H1 (cell line): ENCODE results near the gene FOXO4. TPM values are rescaled to one million over a fixed set of nuclear protein-coding genes. Genes with fewer than 3 reads are reported as not detected.
A peak's percentile ranks its signal among the peaks of the same experiment; 100 is the strongest.

Source experiments
- ASH2L ChIP-seq: fragments of 200-600, 300-600 bp; sonication (generic); IDR thresholded peaks from one replicate; pipeline ENCODE4 v1.7.1; 2017; ENCODE audit warnings: low read length
- ATF3 ChIP-seq: IDR thresholded peaks from 2 replicates; pipeline ENCODE4 v1.6.1; 2011; ENCODE audit warnings: low read depth, mild to moderate bottlenecking, low read length; ENCODE audit not compliant: insufficient read depth
- BACH1 ChIP-seq: IDR thresholded peaks from 2 replicates; pipeline ENCODE4 v1.6.1; 2012; ENCODE audit warnings: low read length, improper control_type of control experiment
- BRCA1 ChIP-seq: IDR thresholded peaks from 2 replicates; pipeline ENCODE4 v1.6.1; 2012; ENCODE audit warnings: low read depth, low read length, improper control_type of control experiment
- CBX5 ChIP-seq: fragments of 300-800, 300-1000 bp; sonication (generic); IDR thresholded peaks from 2 replicates; pipeline ENCODE4 v1.7.1; 2016; ENCODE audit warnings: antibody characterized with exemption, low read length, low read depth
- CREB1 ChIP-seq: IDR thresholded peaks from 2 replicates; pipeline ENCODE4 v1.6.1; 2012; ENCODE audit warnings: inconsistent platforms
- CTBP2 ChIP-seq: IDR thresholded peaks from 2 replicates; pipeline ENCODE4 v1.7.0; 2011; ENCODE audit warnings: borderline replicate concordance, mild to moderate bottlenecking, moderate library complexity, mixed read lengths, low read length; ENCODE audit not compliant: insufficient read depth, insufficient read length
- EGR1 ChIP-seq: IDR thresholded peaks from 2 replicates; pipeline ENCODE4 v1.6.1; 2011; ENCODE audit warnings: low read depth, low read length, borderline replicate concordance
- GTF2F1 ChIP-seq: IDR thresholded peaks from 2 replicates; pipeline ENCODE4 v1.6.1; 2012; ENCODE audit warnings: low read depth, low read length, improper control_type of control experiment, borderline replicate concordance
- JUND ChIP-seq: IDR thresholded peaks from 2 replicates; pipeline ENCODE4 v1.6.1; 2011; ENCODE audit warnings: mild to moderate bottlenecking, improper control_type of control experiment, low read length
- KDM4A ChIP-seq: IDR thresholded peaks from one replicate; pipeline ENCODE4 v1.7.1; 2012; ENCODE audit warnings: low read depth, mild to moderate bottlenecking, moderate library complexity, low read length, inconsistent platforms; ENCODE audit not compliant: severe bottlenecking
- MAFK ChIP-seq: IDR thresholded peaks from 2 replicates; pipeline ENCODE4 v1.6.1; 2012; ENCODE audit warnings: low read depth, mild to moderate bottlenecking, improper control_type of control experiment, low read length
- NANOG ChIP-seq: IDR thresholded peaks from 2 replicates; pipeline ENCODE4 v1.6.1; 2011; ENCODE audit warnings: low read length, low read depth, mild to moderate bottlenecking, inconsistent platforms; ENCODE audit not compliant: insufficient read depth, poor library complexity, severe bottlenecking
- NRF1 ChIP-seq: IDR thresholded peaks from 2 replicates; pipeline ENCODE4 v1.6.1; 2011; ENCODE audit warnings: mild to moderate bottlenecking, low read depth, low read length, improper control_type of control experiment
- POU5F1 ChIP-seq: IDR thresholded peaks from 2 replicates; pipeline ENCODE4 v1.6.1; 2011; ENCODE audit warnings: low read depth, mild to moderate bottlenecking, low read length, moderate library complexity
- RBBP5 ChIP-seq: IDR thresholded peaks from 2 replicates; pipeline ENCODE4 v1.7.1; 2012; ENCODE audit warnings: low read depth, mild to moderate bottlenecking, inconsistent platforms, low read length, moderate library complexity, borderline replicate concordance
- RXRA ChIP-seq: IDR thresholded peaks from 2 replicates; pipeline ENCODE4 v1.6.1; 2011; ENCODE audit warnings: low read depth, mild to moderate bottlenecking, low read length, moderate library complexity; ENCODE audit not compliant: insufficient read depth
- SIN3A ChIP-seq, 2 experiments: IDR thresholded peaks in 1 of 2; conservative IDR thresholded peaks in 1 of 2; 2 replicates each; pipeline ENCODE4 v1.6.1; 2011 to 2012; ENCODE audit warnings: low read length in 2 of 2, improper control_type of control experiment in 1 of 2, low read depth in 1 of 2, mild to moderate bottlenecking in 1 of 2
- SP2 ChIP-seq: IDR thresholded peaks from 2 replicates; pipeline ENCODE4 v1.6.1; 2012; ENCODE audit warnings: mild to moderate bottlenecking, low read length, inconsistent platforms
- SRF ChIP-seq: IDR thresholded peaks from 2 replicates; pipeline ENCODE4 v1.6.1; 2011; ENCODE audit warnings: mild to moderate bottlenecking, low read depth, low read length, moderate library complexity
- SUZ12 ChIP-seq: fragments of 200-600 bp; sonication (generic); IDR thresholded peaks from 2 replicates; pipeline ENCODE4 v1.6.1; 2012; ENCODE audit warnings: mild to moderate bottlenecking, inconsistent platforms, low read length, moderate library complexity, mixed read lengths
- TAF1 ChIP-seq: IDR thresholded peaks from 2 replicates; pipeline ENCODE4 v1.6.1; 2011; ENCODE audit warnings: mild to moderate bottlenecking, low read depth, low read length
- TBP ChIP-seq: IDR thresholded peaks from 2 replicates; pipeline ENCODE4 v1.6.1; 2011; ENCODE audit warnings: low read depth, low read length, improper control_type of control experiment
- YY1 ChIP-seq: IDR thresholded peaks from 2 replicates; pipeline ENCODE4 v1.6.1; 2011; ENCODE audit warnings: low read depth, mild to moderate bottlenecking, low read length
- polyA plus RNA-seq, 7 experiments: library from polyadenylated mRNA; depleted of rRNA in 3 of 7; stranded (reverse) in 5 of 7; unstranded in 2 of 7; fragments of >200 nt in 5 of 7; fragments of 200-250 nt in 2 of 7; gene quantifications; 1 replicate in 5 of 7; 2 replicates in 1 of 7; 4 replicates in 1 of 7; pipeline versions ENCODE4 v1.2.1 to v1.2.3, GENCODE V29; 2011 to 2013; ENCODE audit warnings: missing spikeins in 2 of 7, mixed read lengths in 2 of 7
- total RNA-seq: library from RNA; stranded (reverse); fragmentation: NEBNext Ultra II Directional; extraction: Animal tissue kit (Norgen Biotek cat#: 25700); gene quantifications from 2 replicates; pipeline ENCODE4 v1.2.1, GENCODE V29; 2021

Gene FOXO4
- total and polyA plus RNA-seq, 2 of the 8 experiments (the other 6 are each of a cell fraction or from before 2014, with no cell fraction given) = 12.3 to 57.4 TPM

GRCh38 chrX:71068044-71068918 is 27.4 kb upstream of the FOXO4 start, which contains the start of gene SNX12 (continued):
- TF ChIP-seq RBBP5 (no peak), CTBP2 (no peak), SP2 (no peak), TAF1 (0 out of 2 replicates have a peak, but pooled peaks have one; percentile 17), JUND (peak; percentile 76), SUZ12 (no peak), CREB1 (peak; percentile 76), GTF2F1 (no peak), ATF3 (peak; percentile 99), MAFK (no peak), EGR1 (peak; percentile 94), YY1 (peak; percentile 82; the same call in 1 of the 2 replicates), POU5F1 (no peak), NRF1 (peak; percentile 35; the same call in 1 of the 2 replicates), KDM4A (peak; percentile 41), SRF (peak; percentile 72), ASH2L (peak; percentile 79), TBP (peak; percentile 30; the same call in 1 of the 2 replicates), SIN3A (conservative IDR thresholded peaks at IDR 0.05 in 1 of 2, IDR thresholded peaks at IDR 0.05 in 1 of 2; ENCODE audit: low read depth in 1 of 2, low read length in 2 of 2) (no peak; a peak in 2 of 4 replicates), BRCA1 (no peak), NANOG (no peak), CBX5 (no peak), BACH1 (peak; percentile 49), RXRA (no peak)
